Activated B cell treated with CpG ODN at 0.5 μM for 24 hours (primary cell): ENCODE data around the gene DEXI. TPM values are rescaled to one million over a fixed set of nuclear protein-coding genes. Genes with fewer than 3 reads are reported as not detected.

Source experiments
- ATAC-seq: fragments of 200-7000 bp; cut with Tn5 transposase; one replicate; pipeline ENCODE4 v1.10.0; 2021; ENCODE audit warnings: low read depth, mild to moderate bottlenecking, moderate library complexity
- CTCF ChIA-PET: fragments of 350-600 bp; sonication (Branson Sonifier 250); formaldehyde crosslinking; loops from one replicate; lab custom pipeline; 2021; ENCODE audit warnings: antibody characterized with exemption; lab: Charles Lee
- POLR2A ChIA-PET: fragments of 350-600 bp; sonication (Branson Sonifier 250); formaldehyde crosslinking; loops from one replicate; lab custom pipeline; 2021; ENCODE audit warnings: antibody characterized with exemption; lab: Charles Lee
- DNase-seq: peaks from one replicate; pipeline ENCODE4 v3.0.0; 2022
- H3K27ac Mint-ChIP-seq: one replicate; pipeline ENCODE4 v1.8.0; 2020; ENCODE audit warnings: mixed read lengths
- H3K27me3 Mint-ChIP-seq: one replicate; pipeline ENCODE4 v1.8.0; 2021; ENCODE audit warnings: mixed read lengths
- H3K36me3 Mint-ChIP-seq: one replicate; pipeline ENCODE4 v1.8.0; 2021; ENCODE audit warnings: low read depth, mixed read lengths
- H3K4me1 Mint-ChIP-seq: one replicate; pipeline ENCODE4 v1.8.0; 2021; ENCODE audit warnings: mixed read lengths
- H3K4me3 Mint-ChIP-seq: one replicate; pipeline ENCODE4 v1.8.0; 2020; ENCODE audit warnings: mild to moderate bottlenecking, mixed read lengths
- H3K9me3 Mint-ChIP-seq: one replicate; pipeline ENCODE4 v1.8.0; 2020; ENCODE audit warnings: mixed read lengths
- CTCF ChIP-seq: fragments of 200-600 bp; IDR thresholded peaks from one replicate; pipeline ENCODE4 v1.8.0; 2022; ENCODE audit warnings: antibody characterized with exemption, mild to moderate bottlenecking
- intact Hi-C: fragments of 100-400 bp; cut with micrococcal nuclease; formaldehyde crosslinking; loops from one replicate; pipeline ENCODE4 v1.15.1; 2024
- total RNA-seq: library from RNA; stranded (reverse); gene quantifications from 2 replicates; pipeline ENCODE4 v1.2.3, GENCODE V29; 2022

The DEXI gene
- total RNA-seq, 1 donor from 2014 or later, result 18.0 TPM

GRCh38 chr16:10978124-10978523 is 35.9 kb upstream of the DEXI start:
- DNase-seq (no peak), ATAC-seq (no peak)
- no peak overlapping the region for H3K27ac Mint-ChIP-seq
- no peaks in the 10 kb centered on the region for H3K27me3 Mint-ChIP-seq
- no peaks in the 10 kb centered on the region for H3K9me3 Mint-ChIP-seq
- peaks cover 32% of the 10 kb centered on the region for H3K4me1 Mint-ChIP-seq
- ChIA-PET POLR2A (no interaction called here), CTCF (no interaction called here)
- intact Hi-C loops, result no loop called here
- H3K4me3 Mint-ChIP-seq, result no peak overlapping the region
- peaks cover 67% of the 10 kb centered on the region for H3K36me3 Mint-ChIP-seq
- no peak for TF ChIP-seq CTCF

- Mint-ChIP-seq H3K9me3 (no peaks in the 10 kb centered on the region), H3K4me1 (peaks cover 17% of the 10 kb centered on the region), H3K36me3 (peaks cover 74% of the 10 kb centered on the region), H3K4me3 (no peak overlapping the region), H3K27ac (no peak overlapping the region), H3K27me3 (no peaks in the 10 kb centered on the region)
- DNase-seq, result no peak
- intact Hi-C loops, result no loop called here
- no peak for ATAC-seq
- POLR2A ChIA-PET, result interaction anchor here (1.9 kb wide), 1 partner anchor 279 kb away, joined by 5 read pairs; the partner anchor contains the start of gene SOCS1
- no peak for TF ChIP-seq CTCF
- CTCF ChIA-PET, result no interaction called here
These were observed 34.4 kb upstream of the DEXI start for GRCh38 chr16:10976634-10977033.

GRCh38 chr16:10972819-10973464 is 30.7 kb upstream of the DEXI start:
- Mint-ChIP-seq H3K27me3 (no peaks in the 10 kb centered on the region), H3K27ac (no peak overlapping the region), H3K4me1 (peaks cover 4% of the 10 kb centered on the region), H3K9me3 (no peaks in the 10 kb centered on the region), H3K36me3 (peaks cover 76% of the 10 kb centered on the region), H3K4me3 (no peak overlapping the region)
- no peak for TF ChIP-seq CTCF
- intact Hi-C loops, result no loop called here
- no peak for ATAC-seq
- no peak for DNase-seq
- ChIA-PET POLR2A (interaction anchor here (1.3 kb wide), 1 partner anchor 282 kb away, joined by 9 read pairs; the partner anchor contains the start of gene SOCS1), CTCF (interaction anchor here (0.8 to 3.7 kb wide), 4 partner anchors 133 to 435 kb away, joined by 3 to 37 read pairs (median 4); partner anchors contain the start of gene SOCS1)

GRCh38 chr16:10972108-10972818 is 30.0 kb upstream of the DEXI start:
- H3K9me3 Mint-ChIP-seq, result no peaks in the 10 kb centered on the region
- no peak for ATAC-seq
- no peak for DNase-seq
- peaks cover 5% of the 10 kb centered on the region for H3K4me1 Mint-ChIP-seq
- no peak overlapping the region for H3K4me3 Mint-ChIP-seq
- H3K36me3 Mint-ChIP-seq, result peaks cover 76% of the 10 kb centered on the region
- ChIA-PET POLR2A (interaction anchor here (1.3 kb wide), 1 partner anchor 283 kb away, joined by 9 read pairs; the partner anchor contains the start of gene SOCS1), CTCF (interaction anchor here (0.8 to 3.7 kb wide), 7 partner anchors 8 to 559 kb away, joined by 3 to 37 read pairs (median 8); partner anchors contain the start of gene SOCS1)
- no peak for TF ChIP-seq CTCF
- no peak overlapping the region for H3K27ac Mint-ChIP-seq
- intact Hi-C loops, result no loop called here
- H3K27me3 Mint-ChIP-seq, result no peaks in the 10 kb centered on the region

GRCh38 chr16:10971560-10971961 is 29.3 kb upstream of the DEXI start:
- intact Hi-C loops, result loop anchor here (1.0 kb wide), 3 partner anchors 10 to 385 kb away; no protein-coding TSS in a partner anchor
- ChIA-PET POLR2A (interaction anchor here (0.5 to 4.3 kb wide), 7 partner anchors 211 to 615 kb away, joined by 3 to 48 read pairs (median 4); partner anchors contain the start of genes LITAF and SOCS1), CTCF (interaction anchor here (0.7 to 3.7 kb wide), 26 partner anchors 8 to 826 kb away, joined by 3 to 37 read pairs (median 4); partner anchors contain the start of gene SOCS1)
- DNase-seq, result no peak
- Mint-ChIP-seq H3K27ac (no peak overlapping the region), H3K27me3 (no peaks in the 10 kb centered on the region), H3K4me1 (peaks cover 12% of the 10 kb centered on the region), H3K4me3 (no peak overlapping the region), H3K9me3 (no peaks in the 10 kb centered on the region), H3K36me3 (peaks cover 77% of the 10 kb centered on the region)
- peak; percentile 54 for ATAC-seq
- TF ChIP-seq CTCF, result peak; percentile 74
